ENCODE results near the gene FAM209B.
"Not testable (repeated sequence)": the region's sequence is repeated elsewhere in the genome, so short reads cannot be mapped to it uniquely, and the experiment has no call there.

Gene FAM209B, protein sequence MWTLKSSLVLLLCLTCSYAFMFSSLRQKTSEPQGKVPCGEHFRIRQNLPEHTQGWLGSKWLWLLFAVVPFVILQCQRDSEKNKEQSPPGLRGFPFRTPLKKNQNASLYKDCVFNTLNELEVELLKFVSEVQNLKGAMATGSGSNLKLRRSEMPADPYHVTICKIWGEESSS

DNA sequence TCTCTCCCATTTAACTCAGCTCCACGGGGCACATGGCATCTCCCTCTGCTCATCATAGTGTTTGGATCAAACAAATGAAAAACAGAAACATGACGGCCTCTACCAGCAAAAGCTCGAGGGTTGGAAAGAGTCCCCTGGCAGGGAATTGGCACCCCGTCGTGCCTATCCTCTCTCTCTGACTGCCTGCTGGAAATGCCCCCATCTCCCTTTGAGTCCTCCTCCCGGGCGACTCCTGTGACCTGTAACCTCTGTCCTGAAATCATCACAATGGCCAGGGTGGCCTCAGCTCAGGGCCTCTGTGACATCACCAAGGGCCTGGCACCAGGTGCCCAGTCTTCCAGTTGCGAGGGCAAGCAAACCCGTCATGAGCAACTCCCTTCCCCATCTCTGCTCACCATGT is at the start of gene FAM209B:
FAM209B (plus strand) TSS at position 301 of the 400 bp plus-strand sequence; CDS start at position 397, 96 bp downstream.
- DNase-seq = not testable (repeated sequence)

DNA sequence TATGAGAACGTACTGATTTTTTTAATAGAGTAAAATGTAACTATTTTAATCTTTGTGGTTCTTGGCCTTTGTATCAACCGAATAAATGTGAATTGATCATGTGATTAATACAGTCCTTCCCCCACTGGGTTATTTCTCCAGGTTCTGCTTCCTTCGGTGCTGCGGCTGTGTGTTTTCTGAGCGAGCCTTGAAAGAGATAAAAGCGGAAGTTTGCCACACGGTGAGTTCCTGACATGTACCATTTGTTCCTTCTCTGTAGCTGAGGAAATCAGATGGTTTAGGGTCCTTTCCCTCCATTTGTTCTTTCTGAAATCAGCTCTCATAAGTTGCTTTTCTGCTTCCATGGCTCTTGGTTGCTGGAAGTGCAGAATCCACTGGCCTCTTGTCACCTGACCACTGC is 49.1 kb upstream of the FAM209B start:
- no peak for DNase-seq

DNA sequence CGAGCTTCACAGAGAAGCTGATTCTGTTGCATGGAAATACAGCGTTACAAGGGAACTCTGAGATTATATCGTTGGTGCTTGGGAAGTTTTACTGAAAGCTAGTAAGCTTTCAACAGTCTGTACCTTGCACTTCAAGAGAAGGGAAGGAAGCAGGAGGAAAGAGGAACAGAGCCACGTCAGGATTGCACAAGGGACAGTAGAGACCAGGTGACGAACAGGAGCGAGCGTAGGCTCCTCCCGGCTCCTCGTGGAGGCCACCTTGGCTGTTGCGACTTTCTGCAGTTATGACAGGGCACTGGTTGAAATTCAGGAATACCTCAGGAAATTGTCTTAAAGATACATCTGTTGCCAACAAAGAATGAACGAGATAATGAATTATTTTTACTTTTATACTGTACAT is 45.8 kb upstream of the FAM209B start:
- no peak for DNase-seq

DNA sequence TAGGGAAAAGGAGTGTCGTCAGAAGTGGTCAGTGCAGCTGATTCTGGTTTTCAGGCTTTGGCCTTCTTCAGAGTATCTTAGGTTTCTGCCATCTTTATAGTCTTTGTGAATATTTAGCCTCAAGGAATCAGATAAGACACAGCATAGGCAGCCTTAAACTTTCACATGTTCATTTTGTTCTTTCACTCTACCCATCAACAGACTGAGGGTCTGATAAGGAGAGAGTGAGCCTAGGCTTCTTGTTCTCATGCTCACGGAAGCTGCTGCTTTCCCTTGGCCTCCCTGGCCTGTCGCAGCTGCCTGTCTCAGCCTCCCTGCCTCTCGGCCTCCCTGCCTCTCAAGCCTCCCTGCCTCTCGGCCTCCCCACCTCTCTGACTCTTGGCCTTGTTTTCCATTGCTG is 44.5 kb upstream of the FAM209B start:
- no peak for DNase-seq

DNA sequence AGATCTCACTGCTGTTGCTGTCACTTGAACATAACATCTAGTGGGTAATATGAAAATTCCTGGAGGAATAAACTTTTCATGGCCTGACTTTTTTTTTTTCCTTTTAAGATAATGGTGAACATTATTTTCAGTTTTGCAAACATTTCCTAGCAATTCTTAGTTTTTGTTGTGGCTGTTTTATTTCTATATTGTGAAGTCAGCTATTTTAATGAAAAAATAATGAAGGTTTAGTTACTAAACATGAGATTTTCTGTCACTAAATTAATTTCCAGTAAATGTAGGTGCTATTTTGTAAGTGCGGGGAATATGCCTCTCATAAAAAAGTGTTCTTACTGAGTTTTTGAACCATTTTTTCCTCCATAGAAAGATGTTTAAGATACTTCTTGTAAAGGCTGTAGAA is 31.9 kb upstream of the FAM209B start:
- DNase-seq = no peak

DNA sequence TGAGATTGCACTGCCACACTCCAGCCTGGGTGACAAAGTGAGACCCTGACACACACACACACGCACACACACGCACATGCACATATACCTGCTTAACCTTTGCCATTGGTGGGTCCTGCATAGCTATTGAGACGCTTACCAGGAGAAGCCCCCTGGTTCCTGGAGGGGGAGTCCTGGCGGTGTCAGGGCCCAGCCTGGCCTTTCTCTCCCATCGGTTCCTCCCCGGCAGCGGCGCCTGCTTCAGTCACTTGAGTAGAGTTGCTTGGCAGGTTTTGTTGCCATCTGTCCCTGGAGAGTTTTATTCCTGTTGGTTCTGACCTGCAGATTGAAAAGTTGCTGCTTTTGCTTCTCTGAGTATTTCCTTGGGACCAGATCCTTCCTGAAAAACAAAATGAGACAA is 29.1 kb upstream of the FAM209B start:
- no peak for DNase-seq

DNA sequence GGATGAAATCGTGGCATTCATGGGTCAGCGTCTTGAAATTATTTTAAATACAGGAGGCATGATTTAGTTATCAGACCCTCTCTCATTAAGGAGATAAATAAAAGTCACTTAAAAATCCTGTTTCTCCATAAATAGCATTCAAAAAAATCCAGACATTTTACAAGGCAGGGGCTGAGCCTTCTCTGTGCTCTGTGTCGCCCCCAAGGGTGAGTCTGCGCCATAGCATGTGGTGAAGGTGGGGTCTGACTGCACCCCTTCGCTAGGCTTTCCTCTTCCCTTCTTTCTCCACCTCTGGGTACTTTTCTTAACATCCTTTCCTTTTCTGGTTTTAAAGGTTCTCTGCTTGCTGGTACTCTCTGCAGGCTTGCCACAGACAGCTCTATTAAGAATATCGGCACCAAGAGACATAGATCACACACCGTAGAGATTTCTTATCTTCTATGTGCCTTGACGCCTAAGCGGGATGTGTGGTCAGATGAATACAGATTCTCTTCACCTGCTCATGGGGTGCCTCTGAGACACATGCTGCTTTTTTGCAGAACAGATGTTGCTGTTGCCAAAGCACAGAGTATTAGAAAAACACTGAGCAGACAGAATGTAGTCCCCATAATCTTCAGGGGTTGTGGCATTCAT is 28.6 kb upstream of the FAM209B start:
- peak in 1 of 2 experiments; percentile 5 for DNase-seq

DNA sequence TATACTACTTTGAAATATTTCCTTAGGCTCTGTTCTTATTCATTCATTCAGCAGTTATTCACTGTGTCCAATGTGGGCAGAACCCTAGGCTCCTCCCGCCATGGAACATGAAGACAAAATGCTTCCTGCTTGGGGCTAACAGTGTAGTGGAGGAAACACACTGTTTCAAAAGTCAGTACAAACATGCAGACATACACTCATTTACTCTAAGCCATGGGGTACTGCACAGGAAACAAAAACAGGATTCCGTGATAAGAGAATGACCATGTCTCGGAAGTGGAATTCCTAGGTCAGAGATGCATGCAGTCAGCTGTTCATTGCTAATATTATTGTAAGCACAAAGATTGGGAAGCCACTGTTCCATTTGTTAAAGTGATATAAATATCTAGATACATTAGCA is 26.9 kb upstream of the FAM209B start:
- DNase-seq = no peak

DNA sequence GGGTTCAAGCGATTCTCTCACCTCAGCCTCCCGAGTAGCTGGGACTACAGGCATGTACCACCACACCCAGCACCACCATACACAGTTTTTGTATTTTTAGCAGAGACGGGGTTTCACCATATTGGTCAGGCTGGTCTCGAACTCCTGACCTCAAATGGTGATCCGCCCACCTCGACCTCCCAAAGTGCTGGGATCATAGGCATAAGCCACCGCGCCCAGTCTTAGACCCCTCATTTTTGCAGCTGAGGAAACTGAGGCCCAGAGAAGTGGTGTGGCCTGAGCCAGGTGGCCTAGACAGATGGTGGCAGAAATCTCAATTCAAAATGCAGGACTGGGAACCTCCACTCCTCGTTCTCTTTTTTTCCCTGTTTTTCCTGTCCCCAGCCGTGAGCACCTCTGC is 21.1 kb upstream of the FAM209B start:
- DNase-seq = no peak

DNA sequence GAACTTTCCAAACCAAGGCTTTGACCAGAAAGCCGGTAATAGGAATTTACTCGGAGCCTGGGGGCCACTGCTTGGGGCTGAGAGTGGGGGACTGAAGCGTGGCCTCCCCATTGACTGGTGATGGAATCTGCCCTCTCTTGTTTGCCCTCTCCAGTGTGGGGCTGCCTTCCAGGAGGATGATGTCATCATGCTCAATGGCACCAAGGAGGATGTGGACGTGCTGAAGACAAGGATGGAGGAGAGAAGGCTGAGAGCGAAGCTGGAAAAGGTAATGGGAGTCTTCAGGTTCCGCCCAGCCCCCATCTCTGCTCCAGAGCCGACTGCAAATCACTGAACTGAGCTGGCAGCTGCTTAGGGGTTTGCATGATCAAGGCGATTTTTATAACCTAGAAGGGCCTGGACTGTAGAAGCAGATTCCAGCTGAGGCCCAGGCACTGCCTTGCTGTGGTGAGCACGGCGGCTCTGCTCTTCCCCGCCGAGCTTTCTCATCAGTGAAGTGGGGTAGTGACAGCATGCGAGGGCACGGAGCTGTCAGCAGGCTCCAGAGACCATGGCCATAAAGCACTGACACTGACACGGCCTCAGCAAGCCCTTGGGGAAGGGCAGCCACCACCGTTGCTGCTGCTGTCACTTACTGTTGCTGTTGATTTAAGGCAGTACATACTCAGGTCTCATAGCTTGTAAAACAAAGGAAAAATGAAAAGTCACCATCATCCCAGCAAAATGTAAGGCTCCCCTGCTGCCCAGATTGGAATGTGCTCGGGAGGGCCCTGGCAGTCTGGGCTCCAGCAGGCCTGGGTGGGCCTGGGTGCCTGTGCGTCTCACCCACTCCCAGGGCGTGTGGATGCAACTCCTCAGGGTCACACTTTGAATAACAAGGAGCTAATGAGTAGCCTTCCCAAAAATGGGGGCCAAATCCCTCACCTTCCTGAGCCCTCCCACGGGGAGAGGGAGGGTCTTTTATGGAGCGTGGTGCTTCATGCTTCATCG is 19.6 kb upstream of the FAM209B start:
- DNase-seq = no peak

DNA sequence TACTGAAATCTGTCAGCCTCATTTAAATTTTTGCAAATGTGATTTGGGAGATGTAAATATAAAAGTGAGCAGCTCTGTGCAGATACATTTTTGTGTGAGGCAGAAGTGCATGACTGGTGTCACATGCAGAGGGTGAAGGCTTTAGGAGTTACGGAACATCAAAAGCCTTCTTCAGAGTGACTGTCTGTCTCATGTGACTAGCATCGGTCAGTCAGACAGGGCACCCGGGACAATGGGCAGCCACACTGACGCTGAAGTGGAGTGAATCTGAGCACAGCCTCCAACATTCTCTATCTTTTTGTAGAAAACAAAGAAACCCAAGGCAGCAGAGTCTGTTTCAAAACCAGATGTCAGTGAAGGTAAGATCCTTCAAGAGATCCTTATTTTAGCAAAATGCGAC is 16.4 kb upstream of the FAM209B start:
- no peak for DNase-seq

DNA sequence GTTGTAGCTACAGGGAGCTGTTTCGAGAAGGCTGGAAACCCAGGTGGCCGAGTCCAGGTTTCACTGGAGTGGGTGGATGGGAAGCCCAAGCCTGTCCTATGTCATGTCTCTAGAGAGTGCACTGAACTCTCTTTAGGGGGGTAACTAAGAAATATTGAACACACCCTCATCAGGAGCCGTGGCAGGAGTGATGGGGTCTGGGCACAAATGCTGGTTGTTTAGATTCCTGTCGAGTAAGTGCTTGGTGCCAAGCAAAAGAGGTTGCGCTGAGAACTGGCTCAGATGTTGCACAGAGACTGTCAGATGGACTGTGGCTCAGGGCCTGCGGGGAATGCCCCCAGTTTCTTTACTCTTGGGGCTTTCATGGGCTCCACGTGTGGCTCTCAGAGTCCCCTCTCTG is 15.8 kb upstream of the FAM209B start:
- DNase-seq = no peak

DNA sequence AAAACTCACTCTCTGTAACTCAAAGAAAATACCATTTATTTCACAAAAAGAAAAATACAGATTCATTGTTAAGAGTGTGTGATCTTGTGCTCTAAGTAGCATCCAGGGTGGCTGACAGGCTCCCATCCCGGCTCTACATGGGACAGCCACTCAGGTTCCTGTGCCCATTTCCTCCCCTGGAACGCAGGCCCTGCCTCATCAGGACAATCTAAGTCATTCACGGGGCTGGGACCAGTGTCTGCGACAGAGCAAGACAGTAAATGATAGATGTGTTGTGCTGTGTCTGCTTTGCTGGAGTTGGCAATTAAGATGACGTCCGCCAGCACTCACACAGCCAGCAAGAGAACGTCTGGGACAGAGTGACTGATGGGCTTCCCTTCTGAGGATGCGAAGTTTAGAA is 15.4 kb upstream of the FAM209B start:
- no peak for DNase-seq

DNA sequence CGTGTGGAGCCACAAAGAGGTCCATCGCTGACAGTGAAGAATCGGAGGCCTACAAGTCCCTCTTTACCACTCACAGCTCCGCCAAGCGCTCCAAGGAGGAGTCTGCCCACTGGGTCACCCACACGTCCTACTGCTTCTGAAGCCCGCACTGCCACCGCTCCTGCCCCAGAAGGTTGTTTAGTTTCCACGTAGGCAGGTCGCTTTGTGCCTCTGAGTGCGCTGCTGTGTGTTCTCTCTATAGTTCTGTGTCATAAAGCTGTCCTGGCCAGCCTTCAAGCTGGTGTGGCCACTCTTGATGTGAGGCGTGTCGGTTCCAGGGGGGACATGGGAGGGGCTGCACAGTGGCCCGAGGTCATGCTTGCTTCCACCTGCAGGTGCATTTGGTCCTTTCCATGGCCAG is 14.9 kb upstream of the FAM209B start:
- DNase-seq = no peak

DNA sequence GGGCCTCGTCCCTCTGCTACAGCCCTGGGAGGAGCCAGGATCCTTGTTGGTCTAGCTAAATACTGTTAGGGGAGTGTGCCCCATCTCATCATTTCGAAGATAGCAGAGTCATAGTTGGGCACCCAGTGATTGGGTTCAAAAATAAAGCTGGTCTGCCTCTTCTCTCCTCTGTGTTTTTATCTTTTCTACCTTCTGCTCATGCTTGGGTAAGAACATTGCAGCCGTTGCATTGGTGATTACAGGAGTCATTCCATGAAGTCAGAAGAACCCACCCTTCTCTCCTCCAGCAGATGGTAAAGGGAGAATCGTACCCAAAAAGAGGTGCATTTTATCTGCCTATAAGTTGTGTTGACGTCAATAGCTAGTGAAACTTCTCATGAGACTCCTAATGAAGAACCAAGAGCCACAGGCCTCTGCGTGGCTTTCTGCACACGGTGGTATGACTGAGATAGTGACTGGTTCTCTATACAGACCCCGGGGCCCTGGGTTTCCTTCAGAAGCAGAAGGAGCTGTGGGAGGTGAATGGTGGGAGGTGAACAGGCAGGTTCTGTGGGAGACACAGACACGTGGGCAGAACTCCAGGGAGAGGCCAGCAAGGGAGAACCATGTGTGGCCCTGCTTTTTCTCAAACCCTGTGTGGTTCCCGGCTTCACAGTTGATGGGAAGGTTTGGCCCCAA is 14.2 kb upstream of the FAM209B start:
- no peak for DNase-seq

DNA sequence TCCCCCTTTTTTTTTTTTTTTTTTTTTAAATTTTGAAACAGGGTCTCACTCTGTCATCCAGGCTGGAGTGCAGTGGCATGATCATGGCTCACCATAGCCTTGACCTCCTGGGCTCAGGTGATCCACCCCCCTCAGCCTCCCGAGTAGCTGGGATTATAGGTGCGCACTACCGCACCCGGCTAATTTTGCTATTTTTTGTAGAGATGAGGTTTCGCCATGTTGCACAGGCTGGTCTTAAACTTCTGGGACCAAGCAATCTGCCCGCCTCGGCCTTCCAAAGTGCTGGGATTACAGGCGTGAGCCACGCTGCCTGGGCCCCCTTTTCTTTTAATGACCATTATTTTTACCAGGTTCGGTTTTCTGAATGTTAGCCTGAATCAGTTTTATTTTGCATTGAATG is 13.5 kb upstream of the FAM209B start:
- DNase-seq = no peak

DNA sequence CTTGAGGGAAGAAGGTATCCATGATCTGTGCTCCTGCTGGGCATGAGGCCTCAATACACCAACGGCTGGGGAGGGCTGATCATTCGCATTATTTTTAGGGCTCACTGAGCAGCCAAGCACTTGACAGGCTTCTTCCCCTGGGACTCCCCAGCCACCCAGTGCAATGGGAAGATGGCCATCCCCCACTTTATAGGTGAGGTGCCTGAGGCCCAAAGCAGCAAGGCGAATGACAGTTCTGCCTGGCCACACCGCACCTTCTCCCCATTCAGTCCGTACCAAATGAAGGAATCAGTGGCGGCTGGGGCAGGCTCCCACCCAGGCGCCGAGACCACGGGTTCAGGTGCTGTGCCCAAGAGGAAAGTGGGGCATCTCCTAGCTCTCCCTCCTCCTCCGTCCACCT is 12.9 kb upstream of the FAM209B start:
- no peak for DNase-seq

DNA sequence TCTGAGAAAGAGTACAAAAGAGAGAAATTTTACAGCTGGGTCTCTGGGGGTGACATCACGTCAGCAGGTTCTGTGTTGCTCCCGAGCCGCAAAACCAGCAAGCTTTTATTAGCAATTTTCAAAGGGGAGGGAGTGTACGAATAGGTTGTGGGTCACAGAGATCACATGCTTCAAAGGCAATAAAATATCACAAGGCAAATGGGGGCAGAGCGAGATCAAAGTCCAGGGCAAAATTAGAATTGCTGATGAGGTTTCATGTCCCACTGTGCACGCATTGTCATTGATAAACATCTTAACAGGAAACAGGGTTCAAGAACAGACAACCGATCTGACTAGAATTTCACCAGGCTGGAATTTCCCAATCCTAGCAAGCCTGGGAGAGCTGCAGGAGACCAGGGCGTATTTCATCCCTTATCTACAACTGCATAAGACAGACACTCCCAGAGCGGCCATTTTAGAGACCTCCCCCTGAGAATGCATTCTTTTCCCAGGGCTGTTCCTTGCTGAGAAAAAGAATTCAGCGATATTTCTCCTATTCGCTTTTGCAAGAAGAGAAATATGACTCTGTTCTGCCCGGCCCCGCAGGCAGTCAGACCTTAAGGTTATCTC is 12.2 kb upstream of the FAM209B start:
- DNase-seq = not testable (repeated sequence)

DNA sequence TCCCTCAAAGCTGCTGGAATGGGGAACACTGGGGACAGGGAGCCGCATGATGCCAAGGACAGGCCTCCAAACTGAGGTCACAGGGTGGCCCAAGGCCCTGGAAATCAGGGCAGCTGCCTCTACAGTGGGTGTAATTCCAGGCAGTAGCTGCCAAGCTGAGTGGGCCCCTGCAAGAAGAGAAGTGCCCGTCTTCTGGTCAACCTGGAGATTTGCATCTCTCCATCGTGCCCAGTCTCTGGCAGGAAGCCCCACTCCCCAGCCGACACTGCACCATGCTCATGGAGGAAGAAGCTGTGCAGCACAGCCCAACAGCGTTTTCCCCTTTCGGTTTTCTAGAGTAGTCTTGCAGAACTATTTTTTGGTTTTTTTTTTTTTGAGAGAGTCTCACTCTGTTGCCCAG is 10.7 kb upstream of the FAM209B start:
- DNase-seq = no peak

DNA sequence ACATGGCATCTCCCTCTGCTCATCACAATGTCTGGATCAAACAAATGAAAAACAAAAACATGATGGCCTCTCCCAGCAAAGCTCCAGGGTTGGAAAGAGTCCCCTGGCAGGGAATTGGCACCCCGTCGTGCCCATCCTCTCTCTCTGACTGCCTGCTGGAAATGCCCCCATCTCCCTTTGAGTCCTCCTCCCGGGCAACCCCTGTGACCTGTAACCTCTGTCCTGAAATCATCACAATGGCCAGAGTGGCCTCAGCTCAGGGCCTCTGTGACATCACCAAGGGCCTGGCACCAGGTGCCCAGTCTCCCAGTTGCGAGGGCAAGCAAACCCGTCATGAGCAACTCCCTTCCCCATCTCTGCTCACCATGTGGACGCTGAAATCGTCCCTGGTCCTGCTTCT is 8.6 kb upstream of the FAM209B start, which contains the start of gene FAM209A:
FAM209A (plus strand) TSS at position 301 of the 400 bp plus-strand sequence; CDS start at position 366, 65 bp downstream.
- DNase-seq = not testable (repeated sequence)

DNA sequence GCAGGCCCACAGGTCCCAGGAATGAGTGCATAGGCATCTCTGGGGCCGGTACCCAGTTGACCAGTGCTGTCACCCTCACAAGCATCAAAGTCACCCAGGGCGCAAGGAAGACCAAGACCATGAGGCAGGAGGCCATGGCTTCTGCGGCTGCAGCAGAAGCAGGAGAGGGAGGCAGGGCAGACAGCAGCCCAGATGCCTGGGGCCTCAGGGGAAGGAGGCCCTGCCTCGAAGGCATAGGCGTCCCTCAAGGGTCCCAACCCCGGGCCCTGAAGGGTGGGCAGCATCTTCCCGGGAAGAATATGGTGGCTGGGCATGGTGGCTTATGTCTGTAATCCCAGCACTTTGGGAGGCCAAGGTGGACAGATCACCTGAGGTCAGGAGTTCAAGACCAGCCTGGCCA is 5.5 kb upstream of the FAM209B start:
- DNase-seq = no peak

DNA sequence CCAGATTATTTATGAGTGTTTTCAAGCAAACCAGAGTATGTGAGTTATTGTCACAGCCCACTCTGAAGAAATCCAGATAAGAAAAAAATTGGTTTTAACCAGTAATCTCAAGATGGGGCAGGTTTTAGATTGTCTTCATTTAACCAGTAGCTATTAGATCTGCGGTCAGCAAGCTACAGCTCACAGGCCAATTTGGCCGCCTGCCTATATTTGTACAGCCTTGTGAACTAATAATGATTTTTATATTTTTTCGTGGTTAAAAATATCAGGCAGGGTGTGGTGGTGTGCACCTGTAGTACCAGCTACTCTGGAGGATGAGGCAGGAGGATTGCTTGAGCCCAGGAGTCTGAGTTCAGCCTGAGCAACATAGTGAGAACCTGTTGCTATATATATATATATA is 5.0 kb downstream of the FAM209B start:
- DNase-seq = no peak

DNA sequence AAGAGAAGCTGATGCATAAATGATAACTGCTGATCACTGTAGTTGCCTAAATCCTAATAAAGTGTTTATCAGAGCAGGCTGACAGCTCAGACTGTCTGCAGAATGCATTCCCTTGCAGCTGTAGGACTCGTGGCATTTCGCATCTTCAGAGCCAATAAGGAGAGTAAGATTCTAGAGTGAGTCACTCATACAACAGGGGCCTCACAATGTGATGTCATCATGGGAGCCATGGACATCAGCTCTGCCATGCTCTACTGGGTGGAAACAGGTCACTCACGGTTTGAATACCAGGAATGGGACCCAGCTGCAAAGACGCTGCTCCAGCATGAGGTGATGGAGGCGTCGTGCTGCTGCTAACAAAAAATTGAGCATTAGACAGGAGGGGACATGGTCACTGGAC is 7.4 kb downstream of the FAM209B start:
- no peak for DNase-seq
